HepG2 (cell line): ENCODE measurements around the gene GRAMD1A. TPM values are rescaled to one million over a fixed set of nuclear protein-coding genes. Genes with fewer than 3 reads are reported as not detected.

Experiments
- ZNF883 ChIP-seq: sonication (generic); formaldehyde crosslinking; IDR thresholded peaks from 2 replicates; pipeline ENCODE4 v1.5.1; 2020; ENCODE audit warnings: mild to moderate bottlenecking, missing genetic modification reagents; ENCODE audit errors: not compliant biosample characterization
- polyA plus RNA-seq, 8 experiments: library from polyadenylated mRNA; depleted of rRNA in 3 of 8; stranded (reverse) in 7 of 8; unstranded in 1 of 8; fragments of >200 nt; fragmentation: Illumina TruSeq in 4 of 8; extraction: Trizol in 4 of 8; gene quantifications; 2 replicates each; pipeline versions ENCODE4 v1.2.1 to v1.2.3, GENCODE V29; 2011 to 2016; ENCODE audit warnings: low read depth in 4 of 8, missing spikeins in 1 of 8, mixed read lengths in 1 of 8; ENCODE audit not compliant: insufficient read depth in 1 of 8
- total RNA-seq, 5 experiments: library from RNA; depleted of rRNA; stranded (reverse); fragments of >200 nt; fragmentation: Illumina TruSeq; extraction: Trizol; gene quantifications; 2 replicates each; pipeline ENCODE4 v1.2.3, GENCODE V29; 2016; ENCODE audit warnings: low read depth in 1 of 5
- TF ChIP-seq, protein P1 (sequence below): sonication (generic); formaldehyde crosslinking; IDR thresholded peaks from 2 replicates; pipeline ENCODE4 v1.4.0; 2020; ENCODE audit warnings: missing genetic modification reagents, mild to moderate bottlenecking, borderline replicate concordance
- TF ChIP-seq, protein P2 (sequence below): sonication (generic); formaldehyde crosslinking; IDR thresholded peaks from 2 replicates; pipeline ENCODE4 v1.4.0; 2020; ENCODE audit warnings: low read depth, mild to moderate bottlenecking, missing genetic modification reagents
- TF ChIP-seq, protein P3 (sequence below): sonication (generic); formaldehyde crosslinking; IDR thresholded peaks from 2 replicates; pipeline ENCODE4 v1.5.0; 2020; ENCODE audit warnings: mild to moderate bottlenecking, missing genetic modification reagents
- TF ChIP-seq, protein P4 (sequence below): sonication (generic); formaldehyde crosslinking; IDR thresholded peaks from 2 replicates; pipeline ENCODE4 v1.4.0; 2020; ENCODE audit warnings: mild to moderate bottlenecking, missing genetic modification reagents

The GRAMD1A gene
- total and polyA plus RNA-seq, 2 of the 13 experiments (the other 11 are each of a cell fraction or from before 2014, with no cell fraction given), result 14.7 to 181 TPM

DNA sequence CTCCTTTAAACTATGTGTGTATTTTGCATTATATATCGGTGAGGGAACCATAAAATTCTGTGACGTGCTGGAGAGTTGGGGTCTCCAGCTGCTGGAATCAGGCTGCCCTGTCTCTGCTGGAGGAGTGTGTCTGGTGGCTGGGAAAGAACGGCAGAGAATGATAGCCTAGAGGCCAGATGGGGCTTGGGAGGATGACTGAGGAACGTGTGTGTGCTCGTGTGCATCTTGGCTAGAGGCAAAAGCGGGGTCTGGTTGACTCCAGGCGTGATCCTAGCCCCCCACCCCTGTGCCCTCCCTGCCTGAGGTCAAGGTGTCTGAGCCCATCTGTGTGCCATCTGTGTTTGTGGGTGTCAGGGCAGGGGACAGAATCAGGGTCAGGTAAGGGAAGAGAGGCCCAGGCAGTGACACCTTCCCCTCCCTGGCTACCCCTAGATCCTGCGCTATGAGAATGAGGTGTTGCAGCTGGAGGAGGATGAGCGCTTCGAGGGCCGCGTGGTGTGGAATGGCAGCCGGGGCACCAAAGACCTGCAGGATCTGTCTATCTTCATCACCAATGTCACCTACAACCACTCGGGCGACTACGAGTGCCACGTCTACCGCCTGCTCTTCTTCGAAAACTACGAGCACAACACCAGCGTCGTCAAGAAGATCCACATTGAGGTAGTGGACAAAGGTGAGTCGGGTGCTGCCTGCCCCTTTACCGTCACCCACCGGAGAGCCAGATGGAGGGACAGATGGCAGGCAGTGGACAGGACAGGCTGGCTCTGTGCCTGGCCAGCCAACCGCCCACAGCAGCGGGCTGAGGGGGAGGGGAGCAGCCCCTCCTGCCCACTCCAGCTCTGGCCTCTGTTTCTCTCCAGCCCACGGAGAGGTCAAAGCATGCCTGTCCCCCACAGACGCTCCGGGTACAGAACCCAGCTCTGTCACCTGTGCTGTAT lies 33.2 kb downstream of the GRAMD1A start (continued):
- TF ChIP-seq, protein P1, sequence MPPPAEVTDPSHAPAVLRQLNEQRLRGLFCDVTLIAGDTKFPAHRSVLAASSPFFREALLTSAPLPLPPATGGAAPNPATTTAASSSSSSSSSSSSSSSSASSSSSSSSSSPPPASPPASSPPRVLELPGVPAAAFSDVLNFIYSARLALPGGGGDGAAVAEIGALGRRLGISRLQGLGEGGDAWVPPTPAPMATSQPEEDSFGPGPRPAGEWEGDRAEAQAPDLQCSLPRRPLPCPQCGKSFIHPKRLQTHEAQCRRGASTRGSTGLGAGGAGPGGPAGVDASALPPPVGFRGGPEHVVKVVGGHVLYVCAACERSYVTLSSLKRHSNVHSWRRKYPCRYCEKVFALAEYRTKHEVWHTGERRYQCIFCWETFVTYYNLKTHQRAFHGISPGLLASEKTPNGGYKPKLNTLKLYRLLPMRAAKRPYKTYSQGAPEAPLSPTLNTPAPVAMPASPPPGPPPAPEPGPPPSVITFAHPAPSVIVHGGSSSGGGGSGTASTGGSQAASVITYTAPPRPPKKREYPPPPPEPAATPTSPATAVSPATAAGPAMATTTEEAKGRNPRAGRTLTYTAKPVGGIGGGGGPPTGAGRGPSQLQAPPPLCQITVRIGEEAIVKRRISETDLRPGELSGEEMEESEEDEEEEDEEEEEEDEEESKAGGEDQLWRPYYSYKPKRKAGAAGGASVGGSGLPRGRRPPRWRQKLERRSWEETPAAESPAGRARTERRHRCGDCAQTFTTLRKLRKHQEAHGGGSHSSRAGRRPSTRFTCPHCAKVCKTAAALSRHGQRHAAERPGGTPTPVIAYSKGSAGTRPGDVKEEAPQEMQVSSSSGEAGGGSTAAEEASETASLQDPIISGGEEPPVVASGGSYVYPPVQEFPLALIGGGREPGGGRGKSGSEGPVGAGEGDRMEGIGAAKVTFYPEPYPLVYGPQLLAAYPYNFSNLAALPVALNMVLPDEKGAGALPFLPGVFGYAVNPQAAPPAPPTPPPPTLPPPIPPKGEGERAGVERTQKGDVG (CRISPR knock-in tag), result no peak
- TF ChIP-seq, protein P2, sequence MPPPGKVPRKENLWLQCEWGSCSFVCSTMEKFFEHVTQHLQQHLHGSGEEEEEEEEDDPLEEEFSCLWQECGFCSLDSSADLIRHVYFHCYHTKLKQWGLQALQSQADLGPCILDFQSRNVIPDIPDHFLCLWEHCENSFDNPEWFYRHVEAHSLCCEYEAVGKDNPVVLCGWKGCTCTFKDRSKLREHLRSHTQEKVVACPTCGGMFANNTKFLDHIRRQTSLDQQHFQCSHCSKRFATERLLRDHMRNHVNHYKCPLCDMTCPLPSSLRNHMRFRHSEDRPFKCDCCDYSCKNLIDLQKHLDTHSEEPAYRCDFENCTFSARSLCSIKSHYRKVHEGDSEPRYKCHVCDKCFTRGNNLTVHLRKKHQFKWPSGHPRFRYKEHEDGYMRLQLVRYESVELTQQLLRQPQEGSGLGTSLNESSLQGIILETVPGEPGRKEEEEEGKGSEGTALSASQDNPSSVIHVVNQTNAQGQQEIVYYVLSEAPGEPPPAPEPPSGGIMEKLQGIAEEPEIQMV (CRISPR knock-in tag), result no peak
- TF ChIP-seq, protein P3, sequence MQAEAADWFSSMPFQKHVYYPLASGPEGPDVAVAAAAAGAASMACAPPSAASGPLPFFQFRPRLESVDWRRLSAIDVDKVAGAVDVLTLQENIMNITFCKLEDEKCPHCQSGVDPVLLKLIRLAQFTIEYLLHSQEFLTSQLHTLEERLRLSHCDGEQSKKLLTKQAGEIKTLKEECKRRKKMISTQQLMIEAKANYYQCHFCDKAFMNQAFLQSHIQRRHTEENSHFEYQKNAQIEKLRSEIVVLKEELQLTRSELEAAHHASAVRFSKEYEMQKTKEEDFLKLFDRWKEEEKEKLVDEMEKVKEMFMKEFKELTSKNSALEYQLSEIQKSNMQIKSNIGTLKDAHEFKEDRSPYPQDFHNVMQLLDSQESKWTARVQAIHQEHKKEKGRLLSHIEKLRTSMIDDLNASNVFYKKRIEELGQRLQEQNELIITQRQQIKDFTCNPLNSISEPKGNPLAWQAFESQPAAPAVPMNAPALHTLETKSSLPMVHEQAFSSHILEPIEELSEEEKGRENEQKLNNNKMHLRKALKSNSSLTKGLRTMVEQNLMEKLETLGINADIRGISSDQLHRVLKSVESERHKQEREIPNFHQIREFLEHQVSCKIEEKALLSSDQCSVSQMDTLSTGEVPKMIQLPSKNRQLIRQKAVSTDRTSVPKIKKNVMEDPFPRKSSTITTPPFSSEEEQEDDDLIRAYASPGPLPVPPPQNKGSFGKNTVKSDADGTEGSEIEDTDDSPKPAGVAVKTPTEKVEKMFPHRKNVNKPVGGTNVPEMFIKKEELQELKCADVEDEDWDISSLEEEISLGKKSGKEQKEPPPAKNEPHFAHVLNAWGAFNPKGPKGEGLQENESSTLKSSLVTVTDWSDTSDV (CRISPR knock-in tag), result no peak
- TF ChIP-seq ZNF883 (CRISPR knock-in tag), result no peak
- TF ChIP-seq, protein P4, sequence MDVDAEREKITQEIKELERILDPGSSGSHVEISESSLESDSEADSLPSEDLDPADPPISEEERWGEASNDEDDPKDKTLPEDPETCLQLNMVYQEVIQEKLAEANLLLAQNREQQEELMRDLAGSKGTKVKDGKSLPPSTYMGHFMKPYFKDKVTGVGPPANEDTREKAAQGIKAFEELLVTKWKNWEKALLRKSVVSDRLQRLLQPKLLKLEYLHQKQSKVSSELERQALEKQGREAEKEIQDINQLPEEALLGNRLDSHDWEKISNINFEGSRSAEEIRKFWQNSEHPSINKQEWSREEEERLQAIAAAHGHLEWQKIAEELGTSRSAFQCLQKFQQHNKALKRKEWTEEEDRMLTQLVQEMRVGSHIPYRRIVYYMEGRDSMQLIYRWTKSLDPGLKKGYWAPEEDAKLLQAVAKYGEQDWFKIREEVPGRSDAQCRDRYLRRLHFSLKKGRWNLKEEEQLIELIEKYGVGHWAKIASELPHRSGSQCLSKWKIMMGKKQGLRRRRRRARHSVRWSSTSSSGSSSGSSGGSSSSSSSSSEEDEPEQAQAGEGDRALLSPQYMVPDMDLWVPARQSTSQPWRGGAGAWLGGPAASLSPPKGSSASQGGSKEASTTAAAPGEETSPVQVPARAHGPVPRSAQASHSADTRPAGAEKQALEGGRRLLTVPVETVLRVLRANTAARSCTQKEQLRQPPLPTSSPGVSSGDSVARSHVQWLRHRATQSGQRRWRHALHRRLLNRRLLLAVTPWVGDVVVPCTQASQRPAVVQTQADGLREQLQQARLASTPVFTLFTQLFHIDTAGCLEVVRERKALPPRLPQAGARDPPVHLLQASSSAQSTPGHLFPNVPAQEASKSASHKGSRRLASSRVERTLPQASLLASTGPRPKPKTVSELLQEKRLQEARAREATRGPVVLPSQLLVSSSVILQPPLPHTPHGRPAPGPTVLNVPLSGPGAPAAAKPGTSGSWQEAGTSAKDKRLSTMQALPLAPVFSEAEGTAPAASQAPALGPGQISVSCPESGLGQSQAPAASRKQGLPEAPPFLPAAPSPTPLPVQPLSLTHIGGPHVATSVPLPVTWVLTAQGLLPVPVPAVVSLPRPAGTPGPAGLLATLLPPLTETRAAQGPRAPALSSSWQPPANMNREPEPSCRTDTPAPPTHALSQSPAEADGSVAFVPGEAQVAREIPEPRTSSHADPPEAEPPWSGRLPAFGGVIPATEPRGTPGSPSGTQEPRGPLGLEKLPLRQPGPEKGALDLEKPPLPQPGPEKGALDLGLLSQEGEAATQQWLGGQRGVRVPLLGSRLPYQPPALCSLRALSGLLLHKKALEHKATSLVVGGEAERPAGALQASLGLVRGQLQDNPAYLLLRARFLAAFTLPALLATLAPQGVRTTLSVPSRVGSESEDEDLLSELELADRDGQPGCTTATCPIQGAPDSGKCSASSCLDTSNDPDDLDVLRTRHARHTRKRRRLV (CRISPR knock-in tag), result no peak
- TF ChIP-seq, all 625 proteins: peak for 0
